Endometrial microvascular endothelial cells (primary cell): ENCODE data around the gene ZRANB3. TPM values are rescaled to one million over a fixed set of nuclear protein-coding genes. Genes with fewer than 3 reads are reported as not detected.
"Not testable (repeated sequence)": the region's sequence is repeated elsewhere in the genome, so short reads cannot be mapped to it uniquely, and the experiment has no call there.

ENCODE experiments used
- in situ Hi-C: cut with HindIII; loops from 2 replicates; pipeline ENCODE4 v1.10.0; 2017; ENCODE audit warnings: low sequenced_read_pairs, low pct_unique_long_range_greater_than_20kb; ENCODE audit errors: inconsistent ontology term
- total RNA-seq: library from RNA; depleted of rRNA; stranded (reverse); fragments of >200 nt; gene quantifications from one replicate; pipeline ENCODE4 v1.2.3, GENCODE V29; 2015; ENCODE audit errors: inconsistent ontology term

Gene ZRANB3
- total RNA-seq, 1 donor from 2014 or later: 4.2 TPM

- in situ Hi-C loops: no loop called here
These were observed 427.2 kb downstream of the ZRANB3 start for GRCh38 chr2:135103843-135104242.

- in situ Hi-C loops: no loop called here
These were observed 431.1 kb downstream of the ZRANB3 start for GRCh38 chr2:135099802-135100483.

DNA sequence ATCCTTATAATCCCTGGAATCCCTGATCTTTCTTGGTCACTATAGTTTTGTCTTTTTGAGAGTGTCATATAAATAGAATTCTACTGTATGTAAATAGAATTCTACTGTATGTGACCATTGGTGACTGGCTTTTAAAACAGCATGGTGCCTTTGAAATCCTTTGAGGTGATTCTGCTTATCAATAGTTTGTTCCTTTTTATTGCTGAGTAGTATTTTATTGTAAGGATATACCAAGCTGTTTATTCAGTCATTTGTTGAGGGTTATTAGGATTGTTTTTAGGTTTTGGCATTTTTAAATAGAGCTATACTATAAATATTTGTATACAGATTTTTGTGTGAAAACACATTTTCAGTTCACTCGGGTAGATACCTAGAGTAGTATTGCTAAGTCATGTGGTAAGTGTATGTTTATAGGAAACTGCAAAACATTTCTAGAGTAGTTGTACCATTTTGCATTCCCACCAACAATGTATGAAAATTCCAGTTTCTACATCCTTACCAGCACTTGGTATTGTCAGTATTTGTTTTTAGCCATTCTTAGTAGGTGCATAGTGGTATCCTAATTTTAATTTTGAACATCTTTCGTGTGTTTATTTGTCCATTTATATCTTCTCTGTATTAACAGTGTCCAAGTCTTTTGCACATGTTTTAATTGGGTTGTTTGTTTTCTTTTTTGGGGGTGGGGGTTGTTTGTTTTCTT lies 433.3 kb downstream of the ZRANB3 start:
- in situ Hi-C loops: no loop called here

GRCh38 chr2:135096665-135097446 lies 434.2 kb downstream of the ZRANB3 start:
- in situ Hi-C loops: no loop called here

GRCh38 chr2:135095591-135095990 lies 435.4 kb downstream of the ZRANB3 start:
- in situ Hi-C loops: no loop called here

GRCh38 chr2:135094508-135094907 lies 436.5 kb downstream of the ZRANB3 start:
- in situ Hi-C loops: no loop called here

- in situ Hi-C loops: no loop called here
These were observed 437.2 kb downstream of the ZRANB3 start for GRCh38 chr2:135093670-135094330.

DNA sequence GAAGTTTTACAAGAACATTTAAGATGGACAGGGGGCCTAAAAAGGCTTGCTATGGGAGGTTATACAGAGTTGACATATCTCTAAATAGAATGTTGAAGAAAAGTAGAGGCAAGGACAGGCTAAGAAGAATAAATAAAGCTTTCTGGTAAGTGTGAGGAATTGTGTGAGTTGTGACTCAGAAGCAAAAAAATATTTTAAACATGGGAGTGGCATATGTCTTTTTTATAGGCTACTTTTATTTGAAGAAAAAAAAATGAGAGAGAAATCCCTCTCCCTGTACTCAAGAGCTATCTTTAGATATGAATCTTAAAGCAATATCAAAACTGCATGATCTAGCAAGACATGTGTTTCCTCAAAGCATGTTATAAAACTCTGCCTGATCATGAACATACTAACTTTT lies 437.8 kb downstream of the ZRANB3 start:
- in situ Hi-C loops: no loop called here

- in situ Hi-C loops: no loop called here
These were observed 439.3 kb downstream of the ZRANB3 start for GRCh38 chr2:135091681-135092080.

- in situ Hi-C loops: not testable (repeated sequence)
These were observed 441.4 kb downstream of the ZRANB3 start for GRCh38 chr2:135089597-135089996.

Other genes starting within 250 kb of the ZRANB3 start
- 25.6 TPM for gene R3HDM1, start 266 bp upstream of the ZRANB3 start, total RNA-seq
- 61.4 TPM for gene UBXN4, start 210.6 kb upstream of the ZRANB3 start, total RNA-seq